HG03457 (cell line): ENCODE results near the gene FAM117A.
A peak's percentile ranks its signal among the peaks of the same experiment; 100 is the strongest.

Experiments used
- ATAC-seq: cut with Tn5 transposase; IDR thresholded peaks from one replicate; pipeline ENCODE4 v1.9.1; 2021; ENCODE audit warnings: moderate number of reproducible peaks; ENCODE audit not compliant: unreplicated experiment

FAM117A gene

GRCh38 chr17:49715216-49715615 is 48.7 kb downstream of the FAM117A start:
- no peak for ATAC-seq

DNA sequence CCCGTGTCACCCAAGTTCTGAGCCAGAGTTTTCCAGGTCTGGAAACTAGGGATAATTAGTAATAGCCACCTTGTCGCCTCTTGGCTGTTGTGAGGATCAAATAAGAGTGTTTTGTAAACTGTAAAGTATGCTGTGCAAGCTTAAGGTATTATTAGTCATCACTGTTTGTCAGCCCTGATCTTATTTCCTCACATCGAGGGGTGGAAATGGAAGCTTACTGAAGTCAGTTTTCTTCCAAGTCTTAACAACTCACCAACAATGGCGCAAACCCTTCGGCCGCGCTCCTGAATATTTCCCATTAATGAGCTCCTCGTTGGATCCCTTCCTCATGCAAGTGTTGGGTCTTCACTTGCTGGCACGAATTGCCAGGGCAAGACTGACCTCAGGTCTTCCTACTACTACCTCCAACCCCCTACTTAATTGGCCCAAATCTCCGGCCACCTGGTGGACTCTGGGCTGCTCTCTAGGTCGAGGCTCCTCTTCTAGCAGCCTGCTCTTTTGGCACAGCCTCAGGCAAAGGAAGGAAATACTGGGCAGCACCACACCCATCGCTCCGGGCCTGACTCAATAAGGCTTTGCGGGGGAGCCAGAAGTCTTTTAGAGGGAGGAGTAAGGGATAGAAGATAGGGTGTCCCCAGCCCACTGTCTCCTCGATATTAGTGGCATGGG is 55.3 kb downstream of the FAM117A start:
- no peak for ATAC-seq

DNA sequence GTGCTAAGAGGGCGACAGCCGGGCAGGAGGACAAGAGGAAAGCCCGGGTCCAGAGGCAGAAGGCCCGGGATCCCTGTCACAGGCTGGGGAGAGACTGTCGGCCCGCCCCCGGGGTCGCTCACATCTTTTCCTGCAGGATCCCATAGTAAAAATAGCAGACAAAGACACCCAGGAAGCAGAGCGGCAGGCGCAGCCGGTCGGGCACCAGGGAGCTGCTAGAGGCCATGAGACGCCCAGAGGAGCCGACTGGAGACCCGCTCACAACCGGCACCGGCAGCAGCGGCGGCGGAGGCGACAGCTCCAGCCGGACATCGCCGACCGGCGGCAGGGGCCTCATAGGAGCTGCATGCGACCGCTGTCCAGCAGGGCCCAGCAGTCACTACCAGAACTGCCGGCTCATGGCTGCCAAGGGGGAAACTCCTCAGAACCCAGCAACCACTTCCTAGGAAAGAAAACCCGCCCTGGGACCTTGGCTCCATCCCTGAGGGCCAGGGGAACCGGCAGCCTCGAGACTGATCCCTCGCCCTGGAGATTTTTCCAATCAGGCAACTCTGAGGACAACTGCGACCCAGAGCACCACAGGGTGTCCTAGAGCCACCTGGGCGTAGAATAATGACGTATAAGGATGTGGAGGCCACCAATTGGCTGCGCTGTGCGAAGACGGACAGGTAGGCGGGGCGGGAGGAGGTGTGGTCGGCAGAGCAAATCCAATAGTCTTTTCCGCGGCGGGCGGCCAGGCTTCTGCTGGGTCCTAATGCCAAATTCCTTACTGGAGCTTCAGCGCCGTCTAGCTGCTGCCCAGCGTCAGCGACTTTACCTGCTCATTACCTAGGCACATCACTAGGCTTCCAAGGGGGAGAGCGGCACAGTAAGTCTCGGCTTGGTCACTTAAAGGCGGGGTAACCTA is 56.1 kb downstream of the FAM117A start, which contains the start of gene SLC35B1:
Gene SLC35B1 (minus strand): TSS at position 357 of the 907 bp plus-strand sequence. CDS start 131 bp downstream, at position 226.
- peak; percentile 69 for ATAC-seq

DNA sequence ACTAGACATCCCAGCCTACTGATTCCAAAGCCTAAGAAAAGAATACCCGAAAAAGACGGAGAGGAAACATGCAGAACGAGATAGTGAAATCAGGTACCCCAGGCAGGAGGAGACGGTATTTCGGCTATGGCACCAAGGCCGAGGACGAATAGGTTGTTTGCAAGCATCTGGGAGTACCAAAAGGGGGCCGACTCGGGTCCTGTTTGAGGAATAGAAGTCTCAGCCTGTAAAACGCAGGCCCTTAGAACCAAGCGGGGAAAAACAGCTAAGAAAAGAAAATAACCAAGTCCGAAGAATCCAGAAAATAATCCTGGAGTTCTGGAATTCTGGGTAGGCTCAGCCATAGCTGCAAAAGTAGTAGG is 56.7 kb downstream of the FAM117A start:
- ATAC-seq = no peak

GRCh38 chr17:49705254-49705653 is 58.7 kb downstream of the FAM117A start:
- no peak for ATAC-seq

- ATAC-seq = no peak
These were observed 60.2 kb downstream of the FAM117A start for GRCh38 chr17:49703557-49704277.

DNA sequence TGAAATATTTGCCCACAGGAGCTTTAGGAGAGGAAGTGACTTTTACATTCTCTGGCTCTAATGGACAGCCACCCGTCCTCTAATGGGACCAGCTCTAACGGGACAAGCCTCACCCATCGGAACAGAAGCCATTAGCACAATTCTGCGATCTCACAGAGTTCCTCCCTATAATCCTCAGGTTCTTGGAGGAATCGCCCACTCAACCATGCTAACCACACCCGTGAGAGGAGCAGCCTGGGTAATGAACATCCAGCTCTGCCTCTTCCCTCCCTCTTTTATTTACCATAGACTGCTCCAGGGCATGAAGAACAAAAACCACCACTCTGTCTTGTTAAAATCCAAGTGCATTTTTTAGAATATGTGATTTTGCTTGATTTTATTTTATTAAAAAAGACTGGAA is 63.0 kb downstream of the FAM117A start:
- no peak for ATAC-seq

- no peak for ATAC-seq
These were observed 63.9 kb downstream of the FAM117A start for GRCh38 chr17:49699966-49700575.

- no peak for ATAC-seq
These were observed 65.9 kb downstream of the FAM117A start for GRCh38 chr17:49698005-49698404.

GRCh38 chr17:49696233-49696761 is 67.6 kb downstream of the FAM117A start:
- ATAC-seq = no peak

GRCh38 chr17:49695698-49696232 is 68.2 kb downstream of the FAM117A start:
- no peak for ATAC-seq

- no peak for ATAC-seq
These were observed 68.9 kb downstream of the FAM117A start for GRCh38 chr17:49694847-49695697.

DNA sequence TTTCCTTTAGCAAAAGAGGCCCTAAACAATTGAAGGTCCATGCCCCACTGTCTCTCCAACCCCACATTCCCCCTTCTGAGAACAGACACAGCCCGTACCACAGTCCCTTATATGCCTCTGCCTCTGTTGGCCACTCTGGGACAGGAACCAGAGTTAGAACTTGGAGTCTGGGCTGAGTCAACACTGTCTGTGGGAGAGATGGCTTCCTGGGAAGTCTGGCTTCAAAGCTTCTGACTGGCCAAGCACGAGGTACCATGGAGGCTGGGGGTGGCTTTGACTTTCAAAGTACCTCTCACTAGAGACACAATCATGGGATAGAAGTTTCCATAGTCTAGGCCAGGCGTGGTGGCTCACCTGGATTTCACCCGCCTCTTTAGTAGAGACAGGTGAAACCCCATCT is 71.2 kb downstream of the FAM117A start:
- no peak for ATAC-seq

DNA sequence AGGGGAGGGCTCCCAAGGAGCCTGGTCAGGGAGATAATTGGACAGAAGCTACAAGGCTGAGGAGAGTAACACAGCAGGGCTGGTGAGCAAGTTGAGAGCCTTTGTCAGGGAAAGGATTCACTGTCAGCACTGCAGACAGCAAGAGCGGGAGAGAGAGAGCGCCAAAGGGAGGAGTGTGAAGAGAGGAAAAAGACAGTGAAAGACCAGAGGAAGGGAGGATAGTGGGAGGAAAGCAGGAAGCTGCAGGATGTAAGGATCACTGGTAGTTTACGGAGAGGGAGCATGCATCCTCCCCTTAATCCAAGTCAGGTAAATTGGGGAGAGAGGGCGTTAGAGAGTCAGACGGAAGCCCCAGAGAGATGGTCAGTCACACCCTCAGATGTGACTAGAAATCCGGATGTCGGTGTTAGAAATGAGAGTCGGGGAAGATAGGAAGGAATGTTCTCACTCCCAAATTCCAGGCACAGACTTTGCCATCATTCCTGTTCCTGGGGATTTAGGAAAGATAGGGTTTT is 72.2 kb downstream of the FAM117A start:
- no peak for ATAC-seq

DNA sequence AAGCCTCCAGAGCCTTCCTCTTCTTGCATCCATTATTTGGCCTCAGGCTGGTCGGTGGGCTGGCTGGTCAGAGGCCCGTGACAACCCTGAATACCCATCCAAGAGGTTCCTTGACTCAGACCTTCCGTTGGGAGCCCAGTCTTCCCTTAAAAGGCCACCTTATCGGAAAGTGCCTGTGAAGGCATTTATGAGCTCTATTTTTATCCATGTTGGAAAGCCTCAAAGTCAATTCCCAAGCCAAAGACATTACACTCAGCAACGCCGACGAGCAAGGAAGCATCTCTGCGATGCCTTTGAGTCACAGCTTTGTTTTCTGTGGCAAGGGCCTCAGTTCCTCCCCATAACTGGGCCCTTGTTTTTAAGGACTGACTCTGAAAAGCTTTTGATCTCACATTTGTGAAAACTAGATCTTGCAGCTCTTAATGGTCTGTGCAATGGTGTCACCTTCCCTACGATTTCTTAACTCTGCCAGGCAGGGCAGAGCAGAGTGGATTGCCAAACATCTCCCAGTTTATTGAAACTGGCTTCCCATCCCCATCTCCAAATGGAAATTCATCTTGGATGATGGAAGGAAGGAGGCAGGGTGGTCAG is 72.8 kb downstream of the FAM117A start:
- no peak for ATAC-seq

GRCh38 chr17:49690256-49690655 is 73.7 kb downstream of the FAM117A start:
- no peak for ATAC-seq

DNA sequence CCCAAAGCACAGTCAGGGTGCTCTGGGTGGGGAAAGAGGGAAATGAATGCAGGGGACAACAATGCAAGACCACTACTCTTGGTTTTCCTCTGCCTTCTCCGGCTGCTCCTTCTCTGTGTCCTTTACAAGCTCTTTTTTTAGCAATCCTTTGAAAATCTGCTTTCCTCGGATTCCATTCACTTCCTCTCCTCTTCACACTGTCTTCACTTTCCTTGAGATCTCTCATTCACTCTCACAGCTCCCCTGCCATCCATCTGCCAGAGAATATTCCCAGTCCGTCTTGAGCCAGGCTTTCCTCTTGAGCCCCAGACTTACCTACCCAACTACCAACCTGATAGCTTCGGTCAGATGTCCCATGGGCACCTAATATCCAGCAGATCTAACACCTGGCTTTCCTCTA is 75.1 kb downstream of the FAM117A start:
- ATAC-seq = no peak

DNA sequence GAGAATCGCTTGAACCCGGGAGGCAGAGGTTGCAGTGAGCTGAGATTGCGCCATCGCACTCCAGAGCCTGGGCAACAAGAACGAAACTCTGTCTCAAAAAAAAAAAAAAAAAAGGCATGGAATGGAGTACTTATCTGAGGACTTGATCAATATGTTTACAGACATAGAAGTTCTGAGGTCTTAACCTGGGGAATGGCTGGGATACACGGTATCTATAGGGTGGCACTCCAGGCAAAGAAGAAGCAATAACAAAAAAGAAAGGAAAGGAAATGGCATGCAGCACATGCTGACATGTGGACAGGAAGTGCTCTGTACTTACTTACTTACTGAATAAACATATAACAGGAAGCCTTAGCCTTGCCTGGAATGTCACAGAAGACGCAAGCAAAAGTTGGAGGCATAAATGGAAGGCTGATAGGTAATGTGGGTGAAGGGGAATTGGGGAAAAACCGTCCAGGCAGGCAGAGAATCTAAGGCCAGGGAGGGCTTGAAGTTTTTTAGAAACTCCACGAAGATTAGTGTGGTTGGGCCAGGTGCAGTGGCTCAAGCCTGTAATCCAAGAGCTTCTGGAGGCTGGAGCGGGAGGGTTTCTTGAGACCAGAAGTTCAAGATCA is 75.9 kb downstream of the FAM117A start:
- ATAC-seq = no peak
